H1 (cell line): ENCODE measurements around the gene ATP2B1. TPM values are rescaled to one million over a fixed set of nuclear protein-coding genes. Genes with fewer than 3 reads are reported as not detected.
A peak's percentile ranks its signal among the peaks of the same experiment; 100 is the strongest.

Experiments
- CTCF ChIA-PET: fragments of 300-600 bp; sonication (Branson Sonifier 250); formaldehyde crosslinking; loops from one replicate; lab custom pipeline; 2021; ENCODE audit not compliant: partially characterized antibody; lab: Charles Lee
- POLR2A ChIA-PET: fragments of 300-600 bp; sonication (Branson Sonifier 250); formaldehyde crosslinking; loops from one replicate; lab custom pipeline; 2021; ENCODE audit warnings: inconsistent platforms; ENCODE audit not compliant: partially characterized antibody; lab: Charles Lee
- DNase-seq, 2 experiments: peaks; one replicate each; pipeline versions ENCODE4 v3.0.0 to v3.0.0-alpha.2; 2010 to 2022; ENCODE audit warnings: low spot score in 2 of 2, low read depth in 1 of 2, mixed read lengths in 1 of 2
- FAIRE-seq: peaks from 2 replicates; lab custom pipeline; 2011; peaks lifted over from hg19 to GRCh38; lab: Jason Lieb, UNC
- H2AFZ ChIP-seq: 2 replicates; pipeline ENCODE4 v1.8.1; 2012; ENCODE audit warnings: low read length, inconsistent platforms
- H2AK5ac ChIP-seq: 2 replicates; pipeline ENCODE4 v1.6.1; 2013; ENCODE audit warnings: low read depth, low read length
- H2BK120ac ChIP-seq: replicated peaks from 2 replicates; pipeline ENCODE3; 2013; ENCODE audit warnings: low read depth, low read length, inconsistent platforms
- H2BK12ac ChIP-seq: 2 replicates; pipeline ENCODE4 v1.6.1; 2013; ENCODE audit warnings: low read depth, low read length
- H2BK15ac ChIP-seq: 2 replicates; pipeline ENCODE4 v1.6.1; 2013; ENCODE audit warnings: low read length
- H2BK20ac ChIP-seq: 2 replicates; pipeline ENCODE4 v1.6.1; 2013; ENCODE audit warnings: low read length
- H2BK5ac ChIP-seq: 2 replicates; pipeline ENCODE4 v1.6.1; 2013; ENCODE audit warnings: low read depth, low read length
- H3K14ac ChIP-seq: 2 replicates; pipeline ENCODE4 v1.6.1; 2013; ENCODE audit warnings: inconsistent platforms; ENCODE audit not compliant: insufficient read length
- H3K18ac ChIP-seq: 2 replicates; pipeline ENCODE4 v1.6.1; 2013; ENCODE audit warnings: low read length; ENCODE audit errors: extremely low read depth
- H3K23ac ChIP-seq: 2 replicates; pipeline ENCODE4 v1.6.1; 2013; ENCODE audit warnings: inconsistent platforms; ENCODE audit not compliant: insufficient read length
- H3K23me2 ChIP-seq: 2 replicates; pipeline ENCODE4 v1.6.1; 2013; ENCODE audit warnings: low read depth, low read length
- H3K27ac ChIP-seq: 2 replicates; pipeline ENCODE4 v1.6.1; 2011; ENCODE audit warnings: low read depth, low read length, inconsistent platforms
- H3K27me3 ChIP-seq, 4 experiments: replicated peaks in 1 of 4; 1 replicate in 1 of 4; 2 replicates in 3 of 4; pipeline versions ENCODE4 v1.6.1 to v1.8.1; 2011 to 2013; ENCODE audit warnings: low read length in 3 of 4, mild to moderate bottlenecking in 3 of 4, inconsistent platforms in 2 of 4, mixed read lengths in 2 of 4, moderate library complexity in 1 of 4; ENCODE audit not compliant: control insufficient read depth in 3 of 4, insufficient read depth in 3 of 4; ENCODE audit errors: extremely low read depth in 1 of 4
- H3K36me3 ChIP-seq, 4 experiments: 2 replicates each; pipeline versions ENCODE4 v1.6.1 to v1.8.1; 2011 to 2013; ENCODE audit warnings: mild to moderate bottlenecking in 4 of 4, low read length in 3 of 4, moderate library complexity in 2 of 4, control low read depth in 1 of 4, inconsistent platforms in 1 of 4; ENCODE audit not compliant: insufficient read depth in 4 of 4, control insufficient read depth in 2 of 4
- H3K4ac ChIP-seq: replicated peaks from 2 replicates; pipeline ENCODE3; 2013; ENCODE audit warnings: low read length, low read depth, mixed read lengths, inconsistent platforms; ENCODE audit not compliant: insufficient read length
- H3K4me1 ChIP-seq, 4 experiments: replicated peaks in 1 of 4; 1 replicate in 1 of 4; 2 replicates in 3 of 4; pipeline versions ENCODE4 v1.6.1 to v1.8.1; 2011 to 2013; ENCODE audit warnings: low read length in 3 of 4, inconsistent platforms in 2 of 4, mixed read lengths in 1 of 4; ENCODE audit not compliant: insufficient read depth in 4 of 4, control insufficient read depth in 3 of 4
- H3K4me2 ChIP-seq, 2 experiments: 2 replicates each; pipeline versions ENCODE4 v1.6.1 to v1.8.1; 2011 to 2013; ENCODE audit warnings: low read depth in 2 of 2, low read length in 2 of 2, control low read depth in 1 of 2, inconsistent platforms in 1 of 2, mild to moderate bottlenecking in 1 of 2; ENCODE audit not compliant: insufficient read depth in 1 of 2
- H3K4me3 ChIP-seq, 4 experiments: fragments of 200-600, 300-600 bp in 1 of 4; sonication (generic), shearing (Covaris generic), sonication (Bioruptor Twin) in 1 of 4; 2 replicates each; pipeline versions ENCODE4 v1.5.1 to v1.8.1; 2011 to 2016; ENCODE audit warnings: low read length in 4 of 4, low read depth in 3 of 4, control low read depth in 2 of 4, inconsistent platforms in 2 of 4, mild to moderate bottlenecking in 2 of 4, mixed read lengths in 1 of 4, moderate library complexity in 1 of 4; ENCODE audit not compliant: insufficient read depth in 2 of 4; ENCODE audit errors: extremely low read depth in 1 of 4
- H3K56ac ChIP-seq: replicated peaks from 2 replicates; pipeline ENCODE3; 2013; ENCODE audit warnings: low read depth, mild to moderate bottlenecking, mixed read lengths, low read length, inconsistent platforms; ENCODE audit not compliant: insufficient read length
- H3K79me1 ChIP-seq: 2 replicates; pipeline ENCODE4 v1.6.1; 2013; ENCODE audit warnings: low read depth, low read length, control low read depth
- H3K79me2 ChIP-seq, 2 experiments: 2 replicates each; pipeline versions ENCODE4 v1.6.1 to v1.8.1; 2012 to 2013; ENCODE audit warnings: low read length in 2 of 2, mild to moderate bottlenecking in 2 of 2, inconsistent platforms in 1 of 2; ENCODE audit not compliant: insufficient read depth in 2 of 2, control insufficient read depth in 1 of 2
- H3K9ac ChIP-seq, 4 experiments: replicated peaks in 1 of 4; 1 replicate in 1 of 4; 2 replicates in 3 of 4; pipeline versions ENCODE4 v1.6.1 to v1.8.1; 2011 to 2013; ENCODE audit warnings: low read depth in 3 of 4, low read length in 3 of 4, control low read depth in 2 of 4, mild to moderate bottlenecking in 2 of 4, moderate library complexity in 2 of 4, inconsistent platforms in 1 of 4; ENCODE audit errors: extremely low read depth in 1 of 4
- H3K9me3 ChIP-seq, 2 experiments: 2 replicates each; pipeline versions ENCODE4 v1.6.1 to v1.8.1; 2012 to 2013; ENCODE audit warnings: mild to moderate bottlenecking in 2 of 2, moderate library complexity in 2 of 2, control low read depth in 1 of 2, inconsistent platforms in 1 of 2, low read depth in 1 of 2, low read length in 1 of 2, mixed read lengths in 1 of 2; ENCODE audit not compliant: insufficient read depth in 2 of 2
- H4K20me1 ChIP-seq, 2 experiments: replicated peaks in 1 of 2; 2 replicates each; pipeline versions ENCODE3 to v1.8.1; 2011 to 2013; ENCODE audit warnings: inconsistent platforms in 2 of 2, low read length in 2 of 2, mild to moderate bottlenecking in 1 of 2; ENCODE audit not compliant: insufficient read depth in 2 of 2, control insufficient read depth in 1 of 2
- H4K5ac ChIP-seq: 2 replicates; pipeline ENCODE4 v1.6.1; 2013; ENCODE audit warnings: low read length, low read depth, mixed read lengths, inconsistent platforms; ENCODE audit not compliant: insufficient read length
- H4K8ac ChIP-seq: 2 replicates; pipeline ENCODE4 v1.8.0; 2013; ENCODE audit warnings: mild to moderate bottlenecking, moderate library complexity, low read length, inconsistent platforms; ENCODE audit not compliant: insufficient read depth; ENCODE audit errors: extremely low read depth
- H4K91ac ChIP-seq: replicated peaks from 2 replicates; pipeline ENCODE3; 2013; ENCODE audit warnings: low read length, mixed read lengths, inconsistent platforms; ENCODE audit not compliant: insufficient read length
- ASH2L ChIP-seq: fragments of 200-600, 300-600 bp; sonication (generic); IDR thresholded peaks from one replicate; pipeline ENCODE4 v1.7.1; 2017; ENCODE audit warnings: low read length
- BCL11A ChIP-seq, 2 experiments: IDR thresholded peaks; one replicate each; pipeline ENCODE4 v1.6.1; 2011; ENCODE audit warnings: low read depth in 2 of 2, low read length in 2 of 2, mild to moderate bottlenecking in 2 of 2
- CEBPB ChIP-seq: IDR thresholded peaks from 2 replicates; pipeline ENCODE4 v1.6.1; 2012; ENCODE audit warnings: low read depth, low read length
- FOSL1 ChIP-seq: IDR thresholded peaks from 2 replicates; pipeline ENCODE4 v1.6.1; 2011; ENCODE audit warnings: mild to moderate bottlenecking, low read depth, low read length, moderate library complexity; ENCODE audit not compliant: insufficient read depth
- GABPA ChIP-seq: IDR thresholded peaks from 2 replicates; pipeline ENCODE4 v1.6.1; 2011; ENCODE audit warnings: mild to moderate bottlenecking, low read length, moderate library complexity, borderline replicate concordance; ENCODE audit not compliant: insufficient read depth
- RNF2 ChIP-seq: fragments of 200-900, 300-1000 bp; sonication (generic); IDR thresholded peaks from 2 replicates; pipeline ENCODE4 v1.7.1; 2016; ENCODE audit warnings: borderline replicate concordance, low read depth, mild to moderate bottlenecking, antibody characterized with exemption, low read length; ENCODE audit not compliant: poor library complexity, severe bottlenecking; ENCODE audit errors: missing control alignments
- SUZ12 ChIP-seq: fragments of 200-600 bp; sonication (generic); IDR thresholded peaks from 2 replicates; pipeline ENCODE4 v1.6.1; 2012; ENCODE audit warnings: mild to moderate bottlenecking, inconsistent platforms, low read length, moderate library complexity, mixed read lengths
- YY1 ChIP-seq: IDR thresholded peaks from 2 replicates; pipeline ENCODE4 v1.6.1; 2011; ENCODE audit warnings: low read depth, mild to moderate bottlenecking, low read length
- WGBS, 2 experiments: shearing (Covaris generic) in 1 of 2; methylation state at CpG; one replicate each; pipeline versions ENCODE4 v1.1.6 to v1.1.7; 2013 to 2015; ENCODE audit warnings: low lambda C conversion rate in 2 of 2, mixed read lengths in 2 of 2, inconsistent platforms in 1 of 2, low coverage in 1 of 2, missing lambda C conversion rate in 1 of 2; ENCODE audit not compliant: insufficient replicate concordance in 2 of 2, insufficient coverage in 1 of 2, insufficient read length in 1 of 2; ENCODE audit errors: extremely low coverage in 1 of 2, missing lambda C conversion rate in 1 of 2; 5-methylcytosine and 5-hydroxymethylcytosine counted together
- polyA plus RNA-seq, 7 experiments: library from polyadenylated mRNA; depleted of rRNA in 3 of 7; stranded (reverse) in 5 of 7; unstranded in 2 of 7; fragments of >200 nt in 5 of 7; fragments of 200-250 nt in 2 of 7; gene quantifications; 1 replicate in 5 of 7; 2 replicates in 1 of 7; 4 replicates in 1 of 7; pipeline versions ENCODE4 v1.2.1 to v1.2.3, GENCODE V29; 2011 to 2013; ENCODE audit warnings: missing spikeins in 2 of 7, mixed read lengths in 2 of 7
- total RNA-seq: library from RNA; stranded (reverse); fragmentation: NEBNext Ultra II Directional; extraction: Animal tissue kit (Norgen Biotek cat#: 25700); gene quantifications from 2 replicates; pipeline ENCODE4 v1.2.1, GENCODE V29; 2021
- TF ChIP-seq, protein P1 (sequence below): IDR thresholded peaks from 2 replicates; pipeline ENCODE4 v1.6.1; 2012; ENCODE audit warnings: inconsistent platforms

ATP2B1 gene
- total and polyA plus RNA-seq, 2 of the 8 experiments (the other 6 are each of a cell fraction or from before 2014, with no cell fraction given): 4.3 to 32.0 TPM

DNA sequence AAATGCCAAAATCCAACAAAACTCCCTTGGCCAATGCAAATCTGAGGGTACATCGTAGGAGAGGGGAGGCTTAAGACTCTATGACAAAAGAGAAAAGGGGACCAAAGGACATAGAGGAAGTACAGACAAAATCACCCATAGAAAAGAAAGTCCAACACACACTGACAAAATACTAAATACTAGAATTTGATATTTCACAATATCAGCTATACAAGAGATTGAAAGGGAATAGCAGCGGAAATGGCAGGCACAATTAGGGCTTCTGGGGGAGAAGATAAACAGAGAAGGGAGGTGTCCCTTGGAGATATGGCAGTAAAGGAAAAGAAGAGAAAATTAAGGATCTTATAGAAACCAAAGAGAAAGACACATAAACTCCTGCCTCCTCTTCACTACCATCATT lies 29.0 kb downstream of the ATP2B1 start:
- Histone ChIP-seq H2BK120ac (peak overlapping the region; percentile 54), H3K4me2 (no peak overlapping the region), H2BK5ac (no peak overlapping the region), H3K4me1 (no peaks in the 10 kb centered on the region), H2AFZ (no peak overlapping the region), H4K91ac (no peak overlapping the region), H3K4me3 (no peak overlapping the region), H2BK20ac (no peak overlapping the region), H4K20me1 (no peaks in the 10 kb centered on the region), H3K36me3 (no peaks in the 10 kb centered on the region), H3K27me3 (no peaks in the 10 kb centered on the region), H2BK15ac (no peak overlapping the region), H3K23me2 (no peaks in the 10 kb centered on the region), H3K18ac (no peak overlapping the region), H3K9me3 (peaks cover 0 to 7% of the 10 kb centered on the region in 2 experiments; a peak in 1 of 4 replicates), H4K5ac (no peak overlapping the region), H3K79me2 (peaks cover 0 to 77% of the 10 kb centered on the region in 2 experiments; a peak in 2 of 4 replicates), H3K9ac (no peak overlapping the region), H3K23ac (no peak overlapping the region), H4K8ac (no peak overlapping the region), H3K4ac (no peak overlapping the region), H3K27ac (no peak overlapping the region), H3K79me1 (no peaks in the 10 kb centered on the region; the same call in 1 of the 2 replicates), H3K14ac (no peak overlapping the region), H3K56ac (no peak overlapping the region), H2BK12ac (no peak overlapping the region), H2AK5ac (no peak overlapping the region)
- no peak for FAIRE-seq
- no peak for DNase-seq
- 93% methylated on average over 2 of the region's 2 CpGs; no CpG with 5 or more reads in 1 of the 2 experiments for WGBS, 2 experiments
- TF ChIP-seq SUZ12 (no peak), BCL11A (IDR thresholded peaks at IDR 0.05; ENCODE audit: low read depth in 2 of 2, low read length in 2 of 2) (no peak), CEBPB (no peak), ASH2L (no peak), FOSL1 (no peak), GABPA (no peak), YY1 (no peak), RNF2 (no peak)
- TF ChIP-seq, protein P1, sequence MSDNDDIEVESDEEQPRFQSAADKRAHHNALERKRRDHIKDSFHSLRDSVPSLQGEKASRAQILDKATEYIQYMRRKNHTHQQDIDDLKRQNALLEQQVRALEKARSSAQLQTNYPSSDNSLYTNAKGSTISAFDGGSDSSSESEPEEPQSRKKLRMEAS: no peak
- POLR2A ChIA-PET: no interaction called here
- CTCF ChIA-PET: interaction anchor here (1.6 kb wide), 1 partner anchor 9 kb away, joined by 4 read pairs; no protein-coding TSS in a partner anchor
